GM20000 (cell line): ENCODE data around the gene ALKBH3.

ENCODE experiments used
- DNase-seq: peaks from one replicate; pipeline ENCODE4 v3.0.0; 2012; ENCODE audit warnings: low spot score
- TF ChIP-seq, protein P1 (sequence below): IDR thresholded peaks from 2 replicates; pipeline ENCODE4 v1.5.1; 2012; ENCODE audit warnings: mild to moderate bottlenecking, control low read depth; ENCODE audit errors: extremely low read depth, missing control alignments

The ALKBH3 gene

DNA sequence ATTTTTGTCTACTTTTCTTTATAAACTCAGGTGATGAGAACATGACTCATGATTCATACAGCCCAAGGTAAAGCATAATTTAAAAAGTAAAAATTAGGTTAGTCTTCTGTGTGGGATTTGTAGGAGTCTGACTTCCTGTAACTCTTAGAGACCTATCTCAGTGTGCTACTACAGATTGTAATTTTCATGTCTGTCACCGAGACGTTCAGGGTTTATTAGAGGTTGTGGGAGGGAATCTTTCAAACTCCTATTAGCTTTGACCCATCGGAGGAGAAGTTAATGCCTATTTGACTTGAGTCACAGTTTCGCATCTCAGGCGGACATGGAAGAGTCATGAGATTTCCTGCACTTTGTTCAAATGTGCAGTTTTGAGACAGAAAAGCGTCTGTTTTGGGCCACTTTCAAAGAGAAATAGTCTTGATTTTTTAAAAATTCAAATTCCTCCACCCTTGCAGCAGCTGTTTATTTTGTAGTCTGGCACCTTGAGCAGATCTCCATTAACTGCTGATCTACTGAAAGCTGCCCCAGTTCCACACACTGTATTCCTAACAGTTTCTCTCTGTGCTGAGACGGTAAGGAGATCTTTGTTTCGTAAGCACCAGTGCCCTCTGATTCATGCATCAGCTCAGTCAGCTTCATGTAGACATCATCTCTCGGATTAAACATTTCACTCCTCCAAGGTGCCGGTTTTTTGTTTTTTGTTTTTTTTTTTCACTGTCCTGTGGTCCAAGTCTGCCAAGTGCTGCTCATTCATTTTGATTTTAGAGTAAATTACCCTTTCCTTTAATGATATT is 24.3 kb downstream of the ALKBH3 start:
- TF ChIP-seq, protein P1, sequence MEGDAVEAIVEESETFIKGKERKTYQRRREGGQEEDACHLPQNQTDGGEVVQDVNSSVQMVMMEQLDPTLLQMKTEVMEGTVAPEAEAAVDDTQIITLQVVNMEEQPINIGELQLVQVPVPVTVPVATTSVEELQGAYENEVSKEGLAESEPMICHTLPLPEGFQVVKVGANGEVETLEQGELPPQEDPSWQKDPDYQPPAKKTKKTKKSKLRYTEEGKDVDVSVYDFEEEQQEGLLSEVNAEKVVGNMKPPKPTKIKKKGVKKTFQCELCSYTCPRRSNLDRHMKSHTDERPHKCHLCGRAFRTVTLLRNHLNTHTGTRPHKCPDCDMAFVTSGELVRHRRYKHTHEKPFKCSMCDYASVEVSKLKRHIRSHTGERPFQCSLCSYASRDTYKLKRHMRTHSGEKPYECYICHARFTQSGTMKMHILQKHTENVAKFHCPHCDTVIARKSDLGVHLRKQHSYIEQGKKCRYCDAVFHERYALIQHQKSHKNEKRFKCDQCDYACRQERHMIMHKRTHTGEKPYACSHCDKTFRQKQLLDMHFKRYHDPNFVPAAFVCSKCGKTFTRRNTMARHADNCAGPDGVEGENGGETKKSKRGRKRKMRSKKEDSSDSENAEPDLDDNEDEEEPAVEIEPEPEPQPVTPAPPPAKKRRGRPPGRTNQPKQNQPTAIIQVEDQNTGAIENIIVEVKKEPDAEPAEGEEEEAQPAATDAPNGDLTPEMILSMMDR = no peak
- DNase-seq = no peak

DNA sequence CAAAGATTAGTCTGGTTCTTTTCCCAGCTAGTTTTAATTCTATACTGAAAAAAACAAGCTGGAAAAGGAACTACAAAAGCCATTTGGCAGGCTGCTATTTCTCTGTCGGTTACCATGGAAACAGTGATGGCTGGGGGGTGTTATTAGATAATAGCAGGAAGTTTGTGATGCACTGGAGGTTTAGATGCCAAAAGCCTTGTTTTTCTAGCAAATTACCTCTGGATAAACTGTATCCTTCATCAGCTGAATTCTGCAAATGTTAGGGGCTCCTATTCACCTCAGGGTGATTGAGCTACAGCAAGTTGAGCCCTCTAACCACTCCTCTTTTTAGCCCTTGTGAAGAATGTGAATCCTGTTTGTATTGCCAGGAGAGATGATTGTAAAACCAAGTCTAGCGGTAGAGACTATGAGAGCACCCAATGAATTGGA is 25.2 kb downstream of the ALKBH3 start:
- no peak for DNase-seq
- TF ChIP-seq, protein P1 = no peak

DNA sequence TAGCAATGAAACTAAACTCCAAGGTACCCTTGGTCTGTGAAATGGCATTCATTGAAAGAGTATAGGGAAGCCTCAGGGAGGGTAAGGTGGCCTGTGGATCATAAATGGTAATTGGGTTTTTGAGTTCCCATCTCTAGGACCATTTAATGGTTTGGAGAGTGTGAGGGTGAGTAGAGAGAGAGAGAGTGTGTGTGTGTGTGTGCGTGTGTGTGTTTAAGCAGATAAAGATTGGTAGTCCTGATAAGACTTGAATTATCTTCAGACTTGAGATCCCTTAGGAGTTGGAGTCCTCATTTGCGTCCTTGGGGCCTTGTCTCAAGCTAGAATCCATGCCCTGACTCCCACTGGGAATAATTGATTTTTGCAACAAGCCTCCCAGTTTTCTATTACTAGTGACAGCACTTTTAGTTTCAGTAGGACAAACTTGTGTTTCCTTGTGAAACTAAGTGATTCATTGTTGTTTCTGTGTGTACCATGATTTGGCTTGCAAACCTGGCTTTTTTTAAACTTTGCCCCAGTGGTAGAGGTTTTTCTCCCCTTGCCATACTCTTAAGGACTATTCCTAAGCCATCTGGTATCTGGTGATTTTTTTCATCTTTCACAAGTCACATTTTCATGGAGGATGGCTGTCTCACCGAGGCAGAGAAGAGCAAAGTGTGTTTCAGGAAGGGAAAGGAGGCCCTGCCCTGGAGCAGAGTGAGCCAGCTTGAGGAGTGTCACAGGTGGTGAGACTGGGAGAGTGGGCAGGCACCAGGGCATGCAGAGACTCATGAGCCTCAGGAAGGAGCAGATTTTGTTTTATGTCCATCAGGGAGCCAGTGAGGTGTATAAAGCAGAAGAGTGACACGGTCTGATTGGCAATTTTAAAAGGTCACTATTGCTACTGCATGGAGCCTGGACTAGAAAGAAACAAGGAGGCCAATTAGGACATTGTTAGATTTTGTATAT is 26.7 kb downstream of the ALKBH3 start:
- TF ChIP-seq, protein P1 = no peak
- DNase-seq = no peak

DNA sequence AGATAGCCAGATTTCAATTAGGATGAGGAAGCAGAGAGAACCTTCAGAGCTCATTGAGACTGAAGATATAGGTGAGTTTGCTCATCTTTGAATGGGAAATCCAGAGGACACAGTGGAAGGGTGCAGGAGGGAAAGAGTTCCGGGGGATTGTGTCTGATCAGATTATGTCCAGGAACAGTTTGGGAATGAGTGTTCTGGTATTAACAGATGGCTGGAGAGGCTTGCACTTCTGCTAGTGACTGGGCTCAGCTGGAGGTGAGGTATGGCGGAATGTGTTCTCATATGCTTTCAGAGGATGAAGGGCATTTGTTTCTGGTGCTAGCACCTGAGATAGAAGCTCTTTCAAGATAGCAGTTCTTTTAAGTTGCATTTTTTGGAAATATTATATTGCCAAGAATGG is 27.6 kb downstream of the ALKBH3 start:
- no peak for DNase-seq
- TF ChIP-seq, protein P1 = no peak

DNA sequence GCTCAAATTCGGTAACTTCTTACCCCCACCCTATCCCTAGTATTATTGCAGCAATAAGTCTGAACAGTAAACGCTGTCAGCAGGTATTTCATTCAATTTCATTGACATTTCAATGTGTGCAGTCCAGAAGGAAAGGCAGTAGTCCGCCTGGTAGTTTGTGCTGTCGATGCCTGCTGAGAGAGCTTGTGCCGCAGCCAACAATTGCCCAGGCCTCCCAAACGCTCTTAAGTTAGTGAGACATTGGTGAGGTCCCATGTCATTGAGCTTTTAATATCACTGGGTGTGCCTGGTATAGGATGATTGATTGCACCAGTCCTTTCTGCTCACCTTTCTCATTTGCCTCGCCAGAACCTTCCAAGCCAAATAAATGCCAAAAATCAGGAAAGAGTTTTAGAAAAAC is 28.1 kb downstream of the ALKBH3 start:
- DNase-seq = no peak
- TF ChIP-seq, protein P1 = no peak

DNA sequence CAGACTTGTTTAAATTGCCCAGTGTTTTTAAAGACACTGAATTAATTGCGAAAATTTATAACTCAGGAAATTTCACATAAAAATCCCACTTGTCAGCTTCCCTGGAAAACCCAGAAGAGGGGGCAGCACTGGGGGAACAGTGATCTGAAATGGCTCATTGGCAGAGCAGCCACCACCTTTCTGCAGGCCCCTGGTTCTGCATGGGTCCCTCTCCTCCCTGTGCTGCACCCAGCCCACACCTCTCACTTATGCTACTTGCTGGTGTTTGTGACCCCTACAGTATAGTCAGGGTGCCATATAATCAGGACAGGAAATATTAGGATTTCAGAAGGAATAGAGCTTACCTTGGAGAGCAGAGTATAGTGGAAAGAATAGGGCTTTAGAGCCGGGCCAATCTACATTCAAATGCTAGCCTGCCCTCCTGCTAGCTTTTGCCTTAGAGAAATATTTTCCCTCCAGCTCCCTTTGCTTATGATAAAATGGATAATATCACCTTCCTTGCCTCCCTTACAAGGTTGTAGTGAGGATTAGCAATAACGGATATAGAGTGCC is 33.3 kb downstream of the ALKBH3 start:
- DNase-seq = no peak
- TF ChIP-seq, protein P1 = no peak
